ENCODE data around the gene DDAH2.

The DDAH2 gene

GRCh38 chr6:31728767-31729514 lies at the start of gene DDAH2:
DDAH2 (minus strand) TSS chr6:31729299; CDS start chr6:31729161, 138 bp downstream.
- DNase-seq, result no peak

- DNase-seq, result no peak
These were observed 49.1 kb upstream of the DDAH2 start for GRCh38 chr6:31778193-31778592.

- DNase-seq, result no peak
These were observed 48.6 kb upstream of the DDAH2 start for GRCh38 chr6:31777667-31778050.

GRCh38 chr6:31776989-31777666 lies 48.0 kb upstream of the DDAH2 start, which contains the start of gene VWA7:
VWA7 (minus strand) TSS chr6:31777328; CDS start chr6:31776779, 549 bp downstream.
- peak; percentile 64 for DNase-seq

GRCh38 chr6:31776485-31776988 lies 47.4 kb upstream of the DDAH2 start:
- DNase-seq, result peak; percentile 64

GRCh38 chr6:31775633-31776484 lies 46.8 kb upstream of the DDAH2 start:
- DNase-seq, result no peak

GRCh38 chr6:31775184-31775583 lies 46.1 kb upstream of the DDAH2 start:
- no peak for DNase-seq

- no peak for DNase-seq
These were observed 42.9 kb upstream of the DDAH2 start for GRCh38 chr6:31771992-31772358.

GRCh38 chr6:31770860-31771259 lies 41.8 kb upstream of the DDAH2 start:
- DNase-seq, result no peak

- peak; percentile 51 for DNase-seq
These were observed 40.7 kb upstream of the DDAH2 start for GRCh38 chr6:31769684-31770371.

- DNase-seq, result no peak
These were observed 39.5 kb upstream of the DDAH2 start for GRCh38 chr6:31768363-31769257.

- DNase-seq, result no peak
These were observed 38.1 kb upstream of the DDAH2 start for GRCh38 chr6:31767096-31767645.

GRCh38 chr6:31765910-31766794 lies 37.1 kb upstream of the DDAH2 start:
- no peak for DNase-seq

GRCh38 chr6:31765559-31765909 lies 36.4 kb upstream of the DDAH2 start:
- DNase-seq, result no peak

GRCh38 chr6:31764198-31764597 lies 35.1 kb upstream of the DDAH2 start:
- DNase-seq, result no peak

GRCh38 chr6:31763619-31763940 lies 34.5 kb upstream of the DDAH2 start:
- no peak for DNase-seq

GRCh38 chr6:31762878-31763618 lies 33.9 kb upstream of the DDAH2 start:
- no peak for DNase-seq

GRCh38 chr6:31762356-31762755 lies 33.3 kb upstream of the DDAH2 start, which contains the start of gene SAPCD1:
SAPCD1 (plus strand) TSS chr6:31762656; CDS start chr6:31763055, 399 bp downstream.
- DNase-seq, result no peak

GRCh38 chr6:31761343-31761742 lies 32.2 kb upstream of the DDAH2 start:
- DNase-seq, result no peak

GRCh38 chr6:31760790-31761189 lies 31.7 kb upstream of the DDAH2 start:
- DNase-seq, result no peak
